Measurements from ENCODE around the gene SHC2. TPM values are rescaled to one million over a fixed set of nuclear protein-coding genes. Genes with fewer than 3 reads are reported as not detected.
A peak's percentile ranks its signal among the peaks of the same experiment; 100 is the strongest.

SHC2 gene
- total RNA-seq, 1 donor from 2014 or later, result 343 TPM

DNA sequence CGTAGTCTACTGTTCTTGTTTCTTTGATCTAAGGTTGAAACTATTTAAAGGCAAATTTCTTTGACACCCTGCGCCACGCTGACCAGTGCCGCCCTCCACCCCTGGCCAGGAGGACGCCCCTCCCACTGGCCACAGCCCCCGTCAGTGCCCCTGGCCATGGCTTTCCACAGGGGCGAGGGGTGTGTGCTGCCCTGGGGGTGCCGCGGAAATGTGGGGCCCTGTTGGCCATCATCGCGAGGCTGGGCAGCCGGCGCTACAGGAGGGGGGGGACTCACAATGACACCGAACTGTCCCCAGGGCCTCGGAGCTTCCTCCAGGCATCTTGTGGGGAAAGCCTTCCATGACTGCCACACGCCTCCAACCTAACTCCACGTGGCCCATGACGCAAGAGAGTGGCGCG, 10.9 kb downstream of the SHC2 start:
- Mint-ChIP-seq H3K4me1 (ENCODE audit: low read depth, unreplicated experiment) (peaks cover 4% of the 10 kb centered on the region), H3K27ac (ENCODE audit: unreplicated experiment) (no peak overlapping the region), H3K36me3 (ENCODE audit: unreplicated experiment) (peaks cover 29% of the 10 kb centered on the region), H3K27me3 (ENCODE audit: unreplicated experiment) (peaks cover 8% of the 10 kb centered on the region), H3K9me3 (ENCODE audit: unreplicated experiment) (peaks cover 20% of the 10 kb centered on the region), H3K4me3 (ENCODE audit: unreplicated experiment) (no peak overlapping the region)
- DNase-seq, result no peak
- TF ChIP-seq, protein P1, sequence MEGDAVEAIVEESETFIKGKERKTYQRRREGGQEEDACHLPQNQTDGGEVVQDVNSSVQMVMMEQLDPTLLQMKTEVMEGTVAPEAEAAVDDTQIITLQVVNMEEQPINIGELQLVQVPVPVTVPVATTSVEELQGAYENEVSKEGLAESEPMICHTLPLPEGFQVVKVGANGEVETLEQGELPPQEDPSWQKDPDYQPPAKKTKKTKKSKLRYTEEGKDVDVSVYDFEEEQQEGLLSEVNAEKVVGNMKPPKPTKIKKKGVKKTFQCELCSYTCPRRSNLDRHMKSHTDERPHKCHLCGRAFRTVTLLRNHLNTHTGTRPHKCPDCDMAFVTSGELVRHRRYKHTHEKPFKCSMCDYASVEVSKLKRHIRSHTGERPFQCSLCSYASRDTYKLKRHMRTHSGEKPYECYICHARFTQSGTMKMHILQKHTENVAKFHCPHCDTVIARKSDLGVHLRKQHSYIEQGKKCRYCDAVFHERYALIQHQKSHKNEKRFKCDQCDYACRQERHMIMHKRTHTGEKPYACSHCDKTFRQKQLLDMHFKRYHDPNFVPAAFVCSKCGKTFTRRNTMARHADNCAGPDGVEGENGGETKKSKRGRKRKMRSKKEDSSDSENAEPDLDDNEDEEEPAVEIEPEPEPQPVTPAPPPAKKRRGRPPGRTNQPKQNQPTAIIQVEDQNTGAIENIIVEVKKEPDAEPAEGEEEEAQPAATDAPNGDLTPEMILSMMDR (IDR thresholded peaks at IDR 0.05; ENCODE audit: partially characterized antibody, unreplicated experiment), result no peak

DNA sequence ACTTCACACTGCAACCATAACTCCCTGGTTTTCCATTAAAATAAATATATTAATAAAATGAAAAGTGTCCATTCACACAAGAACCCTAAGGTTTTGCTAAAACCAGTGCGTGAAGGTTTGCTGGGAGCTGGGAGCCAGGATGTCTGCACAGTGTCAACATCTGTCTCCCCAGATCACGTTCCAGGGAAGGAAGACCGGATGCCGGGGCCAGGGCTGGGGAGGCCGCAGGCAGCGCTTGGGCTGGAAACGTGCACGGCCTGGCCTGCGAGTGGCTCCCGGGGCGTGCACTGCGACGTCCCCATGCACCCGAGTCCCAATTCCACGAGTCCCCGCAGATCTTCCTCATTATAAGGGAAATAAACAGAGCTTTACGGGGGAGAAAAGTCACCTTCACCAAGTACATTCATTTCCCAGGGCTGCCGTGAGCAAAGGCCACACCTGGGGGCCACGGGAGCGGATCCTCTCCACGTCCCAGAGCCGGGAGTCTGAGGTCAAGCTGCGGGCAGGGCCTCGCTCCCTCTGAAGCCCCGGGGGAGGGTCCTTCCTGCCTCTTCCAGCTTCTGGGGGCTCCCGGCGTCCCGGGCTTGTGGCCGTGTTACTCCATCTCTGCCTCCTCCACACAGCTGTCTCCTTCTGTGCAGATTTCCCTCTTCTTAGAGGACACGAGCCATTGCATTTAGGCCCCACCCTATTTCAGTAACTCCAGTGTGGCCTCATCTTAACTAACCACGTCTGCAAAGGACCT, 12.8 kb downstream of the SHC2 start:
- Mint-ChIP-seq H3K4me1 (ENCODE audit: low read depth, unreplicated experiment) (peaks cover 4% of the 10 kb centered on the region), H3K27ac (ENCODE audit: unreplicated experiment) (peak overlapping the region; percentile 22), H3K36me3 (ENCODE audit: unreplicated experiment) (peaks cover 17% of the 10 kb centered on the region), H3K9me3 (ENCODE audit: unreplicated experiment) (peaks cover 15% of the 10 kb centered on the region), H3K27me3 (ENCODE audit: unreplicated experiment) (peaks cover 6% of the 10 kb centered on the region), H3K4me3 (ENCODE audit: unreplicated experiment) (peak overlapping the region; percentile 34)
- DNase-seq, result peak; percentile 16
- TF ChIP-seq, protein P1 (IDR thresholded peaks at IDR 0.05; ENCODE audit: partially characterized antibody, unreplicated experiment), result no peak

DNA sequence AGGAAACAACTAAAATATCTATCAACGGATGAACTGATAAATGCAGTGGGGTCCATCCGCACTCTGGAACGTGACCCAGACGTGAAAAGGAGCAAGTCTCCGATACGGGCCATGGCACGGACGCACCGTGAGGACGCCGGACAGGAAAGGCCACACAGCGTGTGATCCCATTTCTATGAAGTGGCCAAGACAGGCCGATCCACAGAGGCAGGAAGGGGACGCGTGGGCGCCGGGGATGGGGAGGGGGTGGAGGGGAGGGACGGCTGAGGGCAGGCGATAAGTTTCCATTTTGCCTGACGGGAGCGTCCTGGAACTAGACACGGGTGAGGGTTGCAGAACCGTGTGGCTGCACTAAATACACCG, 13.8 kb downstream of the SHC2 start:
- H3K27me3 Mint-ChIP-seq (ENCODE audit: unreplicated experiment), result peaks cover 6% of the 10 kb centered on the region
- H3K27ac Mint-ChIP-seq (ENCODE audit: unreplicated experiment), result no peak overlapping the region
- H3K9me3 Mint-ChIP-seq (ENCODE audit: unreplicated experiment), result peaks cover 13% of the 10 kb centered on the region
- H3K36me3 Mint-ChIP-seq (ENCODE audit: unreplicated experiment), result peaks cover 18% of the 10 kb centered on the region
- TF ChIP-seq, protein P1 (IDR thresholded peaks at IDR 0.05; ENCODE audit: partially characterized antibody, unreplicated experiment), result no peak
- peaks cover 4% of the 10 kb centered on the region for H3K4me1 Mint-ChIP-seq (ENCODE audit: low read depth, unreplicated experiment)
- no peak for DNase-seq
- H3K4me3 Mint-ChIP-seq (ENCODE audit: unreplicated experiment), result no peak overlapping the region

DNA sequence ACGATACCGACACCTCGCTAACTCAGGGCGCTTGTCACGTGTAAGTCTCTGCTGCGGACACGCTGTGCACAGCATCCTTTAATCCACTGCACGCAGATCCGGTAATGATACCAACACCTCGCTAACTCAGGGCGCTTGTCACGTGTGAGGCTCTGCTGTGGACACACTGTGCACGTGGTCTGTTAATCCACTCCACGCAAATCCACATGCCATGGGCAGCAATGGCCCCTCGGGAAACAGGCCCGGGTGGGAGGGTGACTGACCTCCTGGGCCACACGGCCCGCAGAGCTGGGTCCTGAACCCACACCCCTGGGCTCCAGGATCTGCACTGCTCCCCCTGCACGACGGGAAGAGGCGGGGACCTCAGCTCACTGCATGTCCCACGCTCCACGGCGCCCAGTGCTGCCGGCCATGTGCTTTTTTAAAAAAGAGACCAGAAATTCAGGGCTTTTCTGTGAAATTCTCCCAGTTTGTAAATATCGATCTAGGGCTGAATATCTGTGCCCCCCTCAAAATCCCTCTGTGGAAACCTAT, 16.1 kb downstream of the SHC2 start:
- TF ChIP-seq, protein P1 (IDR thresholded peaks at IDR 0.05; ENCODE audit: partially characterized antibody, unreplicated experiment), result no peak
- Mint-ChIP-seq H3K4me3 (ENCODE audit: unreplicated experiment) (no peak overlapping the region), H3K36me3 (ENCODE audit: unreplicated experiment) (peaks cover 9% of the 10 kb centered on the region), H3K4me1 (ENCODE audit: low read depth, unreplicated experiment) (peaks cover 4% of the 10 kb centered on the region), H3K9me3 (ENCODE audit: unreplicated experiment) (peaks cover 6% of the 10 kb centered on the region), H3K27me3 (ENCODE audit: unreplicated experiment) (peaks cover 8% of the 10 kb centered on the region), H3K27ac (ENCODE audit: unreplicated experiment) (no peak overlapping the region)
- DNase-seq, result peak; percentile 9

DNA sequence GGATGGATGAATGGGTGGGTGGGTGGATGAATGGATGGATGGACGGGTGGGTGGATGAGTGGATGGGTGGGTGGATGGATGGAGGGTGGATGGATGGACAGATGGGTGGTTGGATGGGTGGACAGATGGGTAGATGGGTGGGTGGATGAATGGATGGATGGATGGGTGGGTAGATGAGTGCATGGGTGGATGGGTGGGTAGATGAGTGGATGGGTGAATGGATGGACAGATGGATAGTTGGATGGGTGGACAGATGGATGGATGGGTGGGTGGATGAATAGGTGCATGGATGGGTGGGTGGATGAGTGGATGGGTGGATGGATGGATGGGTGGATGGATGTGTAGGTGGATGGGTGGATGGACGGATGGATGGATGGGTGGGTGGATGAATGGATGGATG, 17.8 kb downstream of the SHC2 start:
- Mint-ChIP-seq H3K4me3 (ENCODE audit: unreplicated experiment) (no peak overlapping the region), H3K4me1 (ENCODE audit: low read depth, unreplicated experiment) (no peaks in the 10 kb centered on the region), H3K27me3 (ENCODE audit: unreplicated experiment) (peaks cover 4% of the 10 kb centered on the region), H3K27ac (ENCODE audit: unreplicated experiment) (no peak overlapping the region), H3K9me3 (ENCODE audit: unreplicated experiment) (peaks cover 6% of the 10 kb centered on the region), H3K36me3 (ENCODE audit: unreplicated experiment) (peaks cover 9% of the 10 kb centered on the region)
- DNase-seq, result no peak
- TF ChIP-seq, protein P1 (IDR thresholded peaks at IDR 0.05; ENCODE audit: partially characterized antibody, unreplicated experiment), result no peak

All from glutamatergic neuron (in vitro differentiated cells).